WI38 (cell line): ENCODE data around the gene MYMX.

Experiments
- H3K4me3 ChIP-seq: 2 replicates; pipeline ENCODE4 v1.5.1; 2011; ENCODE audit warnings: low read depth, mild to moderate bottlenecking, control low read depth, low read length
- TF ChIP-seq, protein P1 (sequence below): IDR thresholded peaks from 2 replicates; pipeline ENCODE4 v1.5.1; 2012; ENCODE audit warnings: low read depth, mild to moderate bottlenecking, control low read depth, low read length

Gene MYMX

DNA sequence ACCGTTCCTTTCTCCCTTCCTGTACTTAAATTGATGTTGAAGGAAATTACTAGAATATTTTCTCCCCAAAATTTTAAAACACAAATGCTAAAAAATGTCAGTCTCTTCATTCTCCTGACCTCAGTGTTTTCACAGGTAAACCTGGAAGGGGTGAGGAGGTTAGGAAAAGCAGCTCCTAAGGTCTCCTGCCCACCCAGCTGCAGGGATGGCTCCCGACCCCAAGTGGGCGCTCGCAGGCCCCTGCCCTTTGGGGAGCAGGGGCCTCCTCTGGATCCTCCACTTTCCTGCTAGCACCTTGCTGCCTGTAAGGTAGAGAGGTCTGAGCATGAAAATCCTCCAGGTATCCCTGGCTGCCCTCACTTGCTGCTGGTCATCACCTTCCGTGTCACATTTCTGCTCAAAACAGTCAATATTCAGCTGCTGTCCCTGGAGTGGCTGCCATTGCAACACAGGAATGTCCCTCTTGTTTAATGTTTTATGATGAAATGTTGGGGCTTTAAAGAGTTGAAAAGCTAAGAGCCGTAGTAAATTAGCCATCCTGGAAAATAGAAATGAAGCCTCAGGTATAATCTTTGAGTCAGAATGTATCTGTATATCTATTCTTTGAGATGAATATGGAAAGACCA lies 19.3 kb downstream of the MYMX start:
- TF ChIP-seq, protein P1, sequence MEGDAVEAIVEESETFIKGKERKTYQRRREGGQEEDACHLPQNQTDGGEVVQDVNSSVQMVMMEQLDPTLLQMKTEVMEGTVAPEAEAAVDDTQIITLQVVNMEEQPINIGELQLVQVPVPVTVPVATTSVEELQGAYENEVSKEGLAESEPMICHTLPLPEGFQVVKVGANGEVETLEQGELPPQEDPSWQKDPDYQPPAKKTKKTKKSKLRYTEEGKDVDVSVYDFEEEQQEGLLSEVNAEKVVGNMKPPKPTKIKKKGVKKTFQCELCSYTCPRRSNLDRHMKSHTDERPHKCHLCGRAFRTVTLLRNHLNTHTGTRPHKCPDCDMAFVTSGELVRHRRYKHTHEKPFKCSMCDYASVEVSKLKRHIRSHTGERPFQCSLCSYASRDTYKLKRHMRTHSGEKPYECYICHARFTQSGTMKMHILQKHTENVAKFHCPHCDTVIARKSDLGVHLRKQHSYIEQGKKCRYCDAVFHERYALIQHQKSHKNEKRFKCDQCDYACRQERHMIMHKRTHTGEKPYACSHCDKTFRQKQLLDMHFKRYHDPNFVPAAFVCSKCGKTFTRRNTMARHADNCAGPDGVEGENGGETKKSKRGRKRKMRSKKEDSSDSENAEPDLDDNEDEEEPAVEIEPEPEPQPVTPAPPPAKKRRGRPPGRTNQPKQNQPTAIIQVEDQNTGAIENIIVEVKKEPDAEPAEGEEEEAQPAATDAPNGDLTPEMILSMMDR: no peak
- no peak overlapping the region for H3K4me3 ChIP-seq

DNA sequence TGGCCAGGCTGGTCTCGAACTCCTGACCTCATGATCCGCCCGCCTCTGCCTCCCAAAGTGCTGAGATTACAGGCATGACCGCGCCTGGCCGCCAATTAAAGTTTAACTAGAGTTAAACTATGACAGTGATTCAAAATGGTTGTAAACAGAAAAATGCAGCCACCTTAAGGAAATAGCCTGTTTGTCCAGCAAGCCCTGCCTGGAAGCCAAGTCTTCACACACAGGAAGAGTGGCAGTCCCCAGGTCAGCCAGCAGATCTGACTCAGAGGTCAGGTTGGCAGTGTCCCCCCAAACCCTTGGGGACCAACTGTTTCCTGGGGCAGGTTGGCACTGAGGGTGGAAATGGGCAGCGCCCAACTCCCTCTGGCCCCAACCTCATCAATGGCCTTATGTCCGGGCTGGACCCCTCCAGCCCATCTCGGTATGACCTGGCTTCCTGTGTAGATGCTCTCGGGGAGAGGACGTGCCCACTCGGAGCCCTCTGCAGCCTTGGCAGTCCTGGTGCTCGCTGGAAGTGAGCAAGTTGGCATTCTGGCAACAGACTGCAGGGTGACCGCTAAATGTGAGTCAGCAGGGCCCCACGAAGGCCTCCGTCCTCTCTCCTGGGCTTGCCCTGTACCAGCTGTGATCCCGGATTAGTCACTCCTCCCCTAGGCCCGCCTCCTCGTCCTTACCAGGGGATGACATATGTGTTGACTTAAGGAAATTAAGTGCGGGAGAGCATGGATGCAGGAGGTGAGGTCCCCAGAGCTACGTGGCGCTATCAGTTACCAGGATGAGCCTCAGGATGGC lies 20.5 kb downstream of the MYMX start:
- H3K4me3 ChIP-seq: peak overlapping the region; percentile 62
- TF ChIP-seq, protein P1: no peak

DNA sequence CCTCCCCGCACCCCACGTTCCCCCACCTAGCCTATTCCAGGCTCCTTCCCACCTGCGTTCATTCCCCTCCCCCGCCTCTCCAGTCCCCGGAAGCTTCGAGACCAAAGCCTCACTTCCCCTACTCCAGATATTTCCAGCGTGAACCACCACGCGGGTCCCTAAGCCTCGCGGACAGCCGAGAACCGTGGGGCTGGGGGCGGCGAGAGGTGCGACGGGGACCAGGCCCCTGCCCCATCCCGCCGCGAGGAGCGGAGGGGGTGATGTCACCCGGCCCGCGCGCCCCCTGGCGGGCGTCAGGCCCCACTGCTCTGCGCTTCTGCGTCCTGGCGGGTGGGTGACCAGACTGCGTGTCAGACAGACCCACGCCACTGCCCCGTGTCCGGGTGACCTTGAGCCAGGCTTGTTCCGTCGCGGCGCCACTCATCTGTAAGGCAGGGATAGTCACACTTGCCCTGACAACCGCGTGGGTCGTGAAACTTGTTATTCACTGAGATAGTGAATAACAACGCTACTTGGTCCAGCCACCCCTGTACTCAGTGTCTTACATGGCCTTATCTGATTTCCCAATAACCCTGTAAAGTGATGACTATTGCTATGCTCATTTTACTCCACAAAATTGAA lies 21.2 kb downstream of the MYMX start:
- TF ChIP-seq, protein P1: peak; percentile 89
- peak overlapping the region; percentile 62 for H3K4me3 ChIP-seq

DNA sequence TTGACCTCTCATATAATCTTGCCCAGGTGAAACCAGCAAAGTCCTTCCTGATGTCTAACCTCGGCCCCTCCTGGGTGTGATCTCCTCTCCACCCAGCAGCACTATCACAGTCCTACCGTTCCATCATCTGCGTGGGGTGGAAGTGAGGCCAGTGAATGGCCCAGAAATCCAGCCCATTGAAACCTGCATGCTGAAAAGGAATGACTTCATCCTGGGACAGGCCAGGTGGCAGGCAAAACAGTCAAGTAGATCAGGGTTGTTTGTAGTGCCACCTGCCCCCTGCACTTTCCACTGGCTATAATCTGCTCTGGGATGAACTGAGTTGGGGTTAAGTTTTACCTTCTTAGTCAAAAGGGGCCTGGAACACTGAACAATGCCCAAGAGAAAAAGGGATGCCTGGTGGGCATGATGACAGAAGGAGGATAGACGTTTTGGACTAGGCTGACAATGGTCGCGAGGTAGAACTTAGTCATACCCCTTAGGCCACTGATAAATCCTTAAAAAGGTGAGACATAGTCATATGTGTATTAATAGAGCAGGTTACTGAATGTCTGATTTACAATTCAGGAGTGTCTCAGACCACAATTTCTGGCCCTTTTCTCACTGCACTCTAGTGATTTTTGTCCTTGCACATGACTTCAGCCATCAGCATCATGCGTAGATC lies 22.1 kb downstream of the MYMX start:
- TF ChIP-seq, protein P1: no peak
- H3K4me3 ChIP-seq: no peak overlapping the region

DNA sequence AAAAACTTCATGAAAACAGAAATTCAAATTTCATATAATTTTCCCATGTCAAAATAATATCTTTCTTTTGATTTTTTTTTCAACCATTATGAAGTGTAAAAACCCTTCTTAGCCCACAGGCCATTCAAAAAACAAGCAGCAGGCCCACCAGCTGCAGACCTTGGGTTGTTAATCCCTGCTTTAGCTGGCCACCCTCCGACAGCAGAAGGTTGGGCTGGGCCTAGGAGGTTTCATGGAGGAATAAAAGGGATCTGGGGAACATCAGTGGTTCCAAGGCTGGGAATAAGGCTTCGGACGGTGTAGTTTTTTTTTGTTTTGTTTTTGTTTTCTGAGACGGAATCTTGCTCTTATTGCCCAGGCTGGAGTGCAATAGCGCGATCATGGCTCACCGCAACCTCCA lies 26.6 kb downstream of the MYMX start:
- H3K4me3 ChIP-seq: no peak overlapping the region
- TF ChIP-seq, protein P1: no peak

DNA sequence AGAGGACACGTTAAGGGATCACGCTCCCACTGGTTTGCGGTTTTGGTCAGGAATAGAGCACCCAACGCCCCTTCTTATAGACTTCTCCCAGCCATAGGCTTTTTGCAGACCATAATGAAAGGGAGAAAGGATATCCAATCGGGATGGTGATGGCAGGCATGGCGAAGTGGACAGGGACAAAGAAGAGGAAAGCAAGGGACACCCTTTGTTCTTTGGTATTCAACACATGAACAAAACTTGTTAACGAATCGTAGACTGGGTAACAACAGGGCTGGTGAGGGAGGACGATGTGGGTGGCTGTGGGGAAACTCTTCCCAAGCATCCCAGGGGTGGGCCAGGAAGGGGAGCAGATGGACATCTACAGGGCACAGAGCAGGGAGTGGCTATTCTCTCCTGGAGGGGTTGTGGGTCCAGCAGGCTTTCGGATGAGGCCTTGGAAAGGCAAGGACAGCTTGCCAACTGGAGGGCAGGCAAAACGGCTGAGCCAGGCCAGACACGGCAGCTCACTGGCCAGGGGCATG lies 28.7 kb downstream of the MYMX start:
- TF ChIP-seq, protein P1: no peak
- no peak overlapping the region; the same call in 1 of the 2 replicates for H3K4me3 ChIP-seq
